ENCODE data around the gene CBLC.

CBLC gene

DNA sequence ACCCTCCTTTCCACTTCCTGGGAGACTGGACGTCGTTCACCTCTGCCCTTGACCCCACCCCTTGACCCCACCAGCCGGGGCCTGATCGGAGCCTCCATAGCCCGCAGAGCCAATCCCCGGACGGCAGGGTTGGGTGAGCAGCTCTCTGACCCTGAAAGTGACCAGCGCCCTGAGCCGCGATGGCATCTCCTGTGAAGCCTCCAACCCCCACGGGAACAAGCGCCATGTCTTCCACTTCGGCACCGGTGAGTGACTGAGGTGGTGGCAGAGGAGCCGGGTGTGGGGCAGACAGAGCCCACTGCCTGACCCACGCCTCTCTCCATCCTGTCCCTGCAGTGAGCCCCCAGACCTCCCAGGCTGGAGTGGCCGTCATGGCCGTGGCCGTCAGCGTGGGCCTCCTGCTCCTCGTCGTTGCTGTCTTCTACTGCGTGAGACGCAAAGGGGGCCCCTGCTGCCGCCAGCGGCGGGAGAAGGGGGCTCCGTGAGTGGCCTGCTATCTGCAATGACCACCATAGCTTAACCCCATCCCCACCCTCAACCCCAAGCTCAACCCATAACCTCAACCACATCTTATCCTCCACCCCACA, 41.6 kb downstream of the CBLC start:
- H3K9me3 ChIP-seq (ENCODE audit: severe bottlenecking): no peaks in the 10 kb centered on the region
- no peak overlapping the region for H3K4me3 ChIP-seq (ENCODE audit: low read depth, low read length)
- no peak overlapping the region for H3K27ac ChIP-seq
- H3K36me3 ChIP-seq: no peaks in the 10 kb centered on the region
- DNase-seq: no peak
- H3K27me3 ChIP-seq (ENCODE audit: insufficient read depth, low read depth, severe bottlenecking): no peaks in the 10 kb centered on the region
- TF ChIP-seq, protein P1, sequence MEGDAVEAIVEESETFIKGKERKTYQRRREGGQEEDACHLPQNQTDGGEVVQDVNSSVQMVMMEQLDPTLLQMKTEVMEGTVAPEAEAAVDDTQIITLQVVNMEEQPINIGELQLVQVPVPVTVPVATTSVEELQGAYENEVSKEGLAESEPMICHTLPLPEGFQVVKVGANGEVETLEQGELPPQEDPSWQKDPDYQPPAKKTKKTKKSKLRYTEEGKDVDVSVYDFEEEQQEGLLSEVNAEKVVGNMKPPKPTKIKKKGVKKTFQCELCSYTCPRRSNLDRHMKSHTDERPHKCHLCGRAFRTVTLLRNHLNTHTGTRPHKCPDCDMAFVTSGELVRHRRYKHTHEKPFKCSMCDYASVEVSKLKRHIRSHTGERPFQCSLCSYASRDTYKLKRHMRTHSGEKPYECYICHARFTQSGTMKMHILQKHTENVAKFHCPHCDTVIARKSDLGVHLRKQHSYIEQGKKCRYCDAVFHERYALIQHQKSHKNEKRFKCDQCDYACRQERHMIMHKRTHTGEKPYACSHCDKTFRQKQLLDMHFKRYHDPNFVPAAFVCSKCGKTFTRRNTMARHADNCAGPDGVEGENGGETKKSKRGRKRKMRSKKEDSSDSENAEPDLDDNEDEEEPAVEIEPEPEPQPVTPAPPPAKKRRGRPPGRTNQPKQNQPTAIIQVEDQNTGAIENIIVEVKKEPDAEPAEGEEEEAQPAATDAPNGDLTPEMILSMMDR (IDR thresholded peaks at IDR 0.05; ENCODE audit: low read depth, low read length): no peak

DNA sequence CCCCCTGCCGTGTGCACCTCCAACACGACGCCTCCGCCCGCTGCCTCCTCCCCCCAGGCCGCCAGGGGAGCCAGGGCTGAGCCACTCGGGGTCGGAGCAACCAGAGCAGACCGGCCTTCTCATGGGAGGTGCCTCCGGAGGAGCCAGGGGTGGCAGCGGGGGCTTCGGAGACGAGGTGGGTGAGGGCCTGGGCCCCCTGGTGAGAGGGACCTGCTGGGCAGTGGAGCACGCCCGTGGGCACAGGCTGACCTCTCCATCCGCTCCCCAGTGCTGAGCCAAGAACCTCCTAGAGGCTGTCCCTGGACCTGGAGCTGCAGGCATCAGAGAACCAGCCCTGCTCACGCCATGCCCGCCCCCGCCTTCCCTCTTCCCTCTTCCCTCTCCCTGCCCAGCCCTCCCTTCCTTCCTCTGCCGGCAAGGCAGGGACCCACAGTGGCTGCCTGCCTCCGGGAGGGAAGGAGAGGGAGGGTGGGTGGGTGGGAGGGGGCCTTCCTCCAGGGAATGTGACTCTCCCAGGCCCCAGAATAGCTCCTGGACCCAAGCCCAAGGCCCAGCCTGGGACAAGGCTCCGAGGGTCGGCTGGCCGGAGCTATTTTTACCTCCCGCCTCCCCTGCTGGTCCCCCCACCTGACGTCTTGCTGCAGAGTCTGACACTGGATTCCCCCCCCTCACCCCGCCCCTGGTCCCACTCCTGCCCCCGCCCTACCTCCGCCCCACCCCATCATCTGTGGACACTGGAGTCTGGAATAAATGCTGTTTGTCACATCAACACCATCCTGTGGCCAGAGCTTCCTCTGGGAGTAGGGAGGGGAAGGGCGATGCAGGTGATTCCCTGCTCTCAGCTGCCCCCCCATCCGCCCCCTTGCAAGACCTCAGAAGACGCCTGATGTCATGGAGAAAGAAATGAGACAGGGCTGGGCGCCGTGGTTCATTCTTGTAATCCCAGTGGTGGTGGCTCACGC, 43.2 kb downstream of the CBLC start:
- Histone ChIP-seq H3K27ac (no peak overlapping the region), H3K36me3 (no peaks in the 10 kb centered on the region), H3K27me3 (ENCODE audit: insufficient read depth, low read depth, severe bottlenecking) (no peaks in the 10 kb centered on the region), H3K9me3 (ENCODE audit: severe bottlenecking) (no peaks in the 10 kb centered on the region), H3K4me3 (ENCODE audit: low read depth, low read length) (no peak overlapping the region)
- DNase-seq: no peak
- TF ChIP-seq, protein P1 (IDR thresholded peaks at IDR 0.05; ENCODE audit: low read depth, low read length): no peak

DNA sequence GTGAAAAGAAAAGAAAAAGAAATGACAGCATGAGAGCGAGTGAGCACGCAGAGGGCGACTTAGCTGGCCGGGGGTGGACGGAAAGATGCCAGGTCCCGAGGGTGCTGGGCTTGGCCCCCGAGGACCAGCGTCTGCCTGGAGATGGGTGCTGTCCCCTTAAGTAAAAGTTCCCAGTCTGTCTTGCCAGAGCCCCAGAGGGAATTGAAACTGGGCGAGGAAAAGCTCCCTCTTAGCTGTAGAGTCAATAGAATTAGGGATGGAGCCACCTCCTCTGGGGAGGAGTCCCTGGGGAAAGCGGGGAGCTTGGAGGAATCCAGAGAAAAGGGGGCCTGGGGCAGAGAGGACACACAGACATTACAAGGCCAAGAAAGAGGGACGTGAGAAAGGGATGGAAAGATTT, 44.5 kb downstream of the CBLC start:
- no peak for DNase-seq
- Histone ChIP-seq H3K9me3 (ENCODE audit: severe bottlenecking) (no peaks in the 10 kb centered on the region), H3K27ac (no peak overlapping the region), H3K36me3 (no peaks in the 10 kb centered on the region), H3K4me3 (ENCODE audit: low read depth, low read length) (no peak overlapping the region), H3K27me3 (ENCODE audit: insufficient read depth, low read depth, severe bottlenecking) (no peaks in the 10 kb centered on the region)
- TF ChIP-seq, protein P1 (IDR thresholded peaks at IDR 0.05; ENCODE audit: low read depth, low read length): no peak

DNA sequence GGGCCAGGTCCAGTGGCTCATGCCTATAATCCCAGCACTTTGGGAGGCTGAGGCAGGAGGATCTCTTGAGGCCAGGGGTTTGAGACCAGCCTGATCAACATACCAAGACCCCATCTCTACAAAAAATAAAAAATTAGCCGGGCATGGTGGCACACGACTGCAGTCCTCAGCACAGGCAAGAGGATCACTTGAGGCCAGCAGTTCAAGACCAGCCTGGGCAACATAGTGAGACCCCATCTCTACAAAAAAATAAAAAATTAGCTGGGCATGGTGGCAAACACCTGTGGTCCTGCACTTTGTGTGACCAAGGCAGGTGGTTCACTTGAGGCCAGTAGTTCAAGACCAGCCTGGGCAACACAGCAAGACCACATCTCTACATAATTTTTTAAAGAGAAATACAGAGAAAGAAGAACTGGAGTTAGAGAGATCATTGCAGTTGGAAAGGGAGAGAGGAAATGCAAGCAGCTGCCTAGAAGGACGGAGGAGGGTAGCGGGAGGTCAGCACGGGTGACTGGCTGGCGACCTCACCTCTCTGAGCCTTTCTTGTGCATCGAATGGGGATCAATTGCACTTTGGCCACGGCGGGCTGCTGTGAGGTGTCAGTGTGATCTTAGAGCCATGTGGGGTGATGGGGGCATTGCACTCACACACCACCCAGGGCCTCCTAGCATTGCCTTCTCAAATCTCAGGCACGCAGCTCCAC, 45.1 kb downstream of the CBLC start:
- Histone ChIP-seq H3K27ac (no peak overlapping the region), H3K9me3 (ENCODE audit: severe bottlenecking) (no peaks in the 10 kb centered on the region), H3K4me3 (ENCODE audit: low read depth, low read length) (no peak overlapping the region), H3K27me3 (ENCODE audit: insufficient read depth, low read depth, severe bottlenecking) (no peaks in the 10 kb centered on the region), H3K36me3 (no peaks in the 10 kb centered on the region)
- TF ChIP-seq, protein P1 (IDR thresholded peaks at IDR 0.05; ENCODE audit: low read depth, low read length): no peak
- no peak for DNase-seq

DNA sequence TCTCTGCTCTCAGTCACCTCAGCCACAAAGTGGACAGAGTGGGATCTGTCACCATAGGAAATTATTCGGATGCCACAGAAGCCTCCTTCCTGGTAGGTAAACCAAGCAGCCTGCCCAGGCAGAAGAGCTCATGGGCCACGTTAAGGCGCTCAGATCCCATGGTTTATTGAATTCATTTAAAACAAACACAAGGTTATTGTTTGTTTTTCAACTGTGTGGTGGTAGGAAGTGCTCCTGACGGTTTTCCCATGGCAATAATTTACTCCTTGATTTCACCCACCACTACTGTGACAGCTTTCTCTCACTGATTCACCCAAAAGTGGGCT, 45.6 kb downstream of the CBLC start:
- Histone ChIP-seq H3K27ac (no peak overlapping the region), H3K27me3 (ENCODE audit: insufficient read depth, low read depth, severe bottlenecking) (no peaks in the 10 kb centered on the region), H3K9me3 (ENCODE audit: severe bottlenecking) (no peaks in the 10 kb centered on the region), H3K36me3 (no peaks in the 10 kb centered on the region), H3K4me3 (ENCODE audit: low read depth, low read length) (no peak overlapping the region)
- TF ChIP-seq, protein P1 (IDR thresholded peaks at IDR 0.05; ENCODE audit: low read depth, low read length): no peak
- no peak for DNase-seq
